Sigmoid colon (tissue), 4 donors: ENCODE data around the gene ADAM21.

Experiments used
- CTCF ChIP-seq, 4 experiments: fragments of 450-650 bp in 3 of 4; fragments of 200-600 bp in 1 of 4; IDR thresholded peaks; one replicate each; pipeline ENCODE4 v1.5.1; 2016 to 2019; ENCODE audit warnings: antibody characterized with exemption in 4 of 4, mild to moderate bottlenecking in 3 of 4, moderate library complexity in 2 of 4
- EP300 ChIP-seq, 4 donors: sonication (generic); formaldehyde crosslinking; IDR thresholded peaks; one replicate each; pipeline ENCODE4 v1.6.1; 2017; ENCODE audit warnings: antibody characterized with exemption in 4 of 4

DNA sequence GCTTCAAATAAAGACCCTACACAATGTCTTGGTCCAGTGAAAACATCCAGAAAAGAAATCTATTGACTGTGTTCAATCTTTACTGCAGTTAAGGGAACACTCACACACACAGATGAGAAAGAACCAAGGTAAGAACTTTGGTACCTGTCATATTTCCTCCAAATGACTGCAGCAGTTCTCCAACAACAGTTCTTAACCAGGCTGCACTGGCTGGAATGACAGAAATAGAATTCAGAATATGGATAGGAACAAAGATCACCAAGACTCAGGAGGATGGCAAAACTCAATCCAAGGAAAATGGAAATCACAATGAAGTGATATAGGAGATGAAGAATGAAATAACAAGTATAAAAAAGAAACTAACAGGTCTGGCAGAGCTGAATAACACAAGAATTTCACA is 46.2 kb downstream of the ADAM21 start:
- TF ChIP-seq EP300 (IDR thresholded peaks at IDR 0.05), result no peak
- TF ChIP-seq CTCF (IDR thresholded peaks at IDR 0.05), result no peak
